GM23338 (cell line): ENCODE measurements around the gene ENTPD6. TPM values are rescaled to one million over a fixed set of nuclear protein-coding genes. Genes with fewer than 3 reads are reported as not detected.

Experiments used
- ATAC-seq: fragments of 200-7000 bp; cut with Tn5 transposase; 3 replicates; pipeline ENCODE4 v1.9.1; 2020
- DNase-seq: peaks from one replicate; pipeline ENCODE4 v3.0.0-alpha.2; 2015; ENCODE audit warnings: low spot score
- H2AFZ ChIP-seq: fragments of 200-600 bp; sonication (generic); 2 replicates; pipeline ENCODE4 v1.8.0; 2016; ENCODE audit warnings: antibody characterized with exemption, mild to moderate bottlenecking, moderate library complexity
- H3F3A ChIP-seq: fragments of 200-600 bp; sonication (generic); replicated peaks from 2 replicates; pipeline ENCODE4 v1.8.0; 2017; ENCODE audit warnings: antibody characterized with exemption, mixed run types, low read depth
- H3K27ac ChIP-seq: fragments of 200-600 bp; sonication (generic); 2 replicates; pipeline ENCODE4 v1.6.1; 2016; ENCODE audit warnings: low read depth
- H3K27me3 ChIP-seq: fragments of 200-600 bp; sonication (generic); 2 replicates; pipeline ENCODE4 v1.8.0; 2016; ENCODE audit warnings: mild to moderate bottlenecking, mixed run types, moderate library complexity; ENCODE audit not compliant: insufficient read depth
- H3K36me3 ChIP-seq: fragments of 200-600 bp; sonication (generic); 2 replicates; pipeline ENCODE4 v1.8.0; 2016; ENCODE audit warnings: mild to moderate bottlenecking; ENCODE audit not compliant: insufficient read depth
- H3K4me1 ChIP-seq: fragments of 200-600 bp; sonication (generic); 2 replicates; pipeline ENCODE4 v1.8.0; 2016; ENCODE audit warnings: mild to moderate bottlenecking, moderate library complexity; ENCODE audit not compliant: insufficient read depth
- H3K4me2 ChIP-seq: fragments of 200-600 bp; sonication (generic); 2 replicates; pipeline ENCODE4 v1.7.1; 2017; ENCODE audit warnings: mixed run types
- H3K4me3 ChIP-seq: fragments of 200-600 bp; sonication (generic); 2 replicates; pipeline ENCODE4 v1.6.1; 2016; ENCODE audit warnings: mixed run types
- H3K79me2 ChIP-seq: fragments of 200-600 bp; sonication (generic); replicated peaks from 2 replicates; pipeline ENCODE4 v1.8.0; 2017; ENCODE audit warnings: mild to moderate bottlenecking; ENCODE audit not compliant: insufficient read depth
- H3K9me2 ChIP-seq: fragments of 200-600 bp; sonication (generic); 2 replicates; pipeline ENCODE4 v1.8.0; 2017; ENCODE audit not compliant: insufficient read depth
- H4K20me1 ChIP-seq: fragments of 200-600 bp; sonication (generic); replicated peaks from 2 replicates; pipeline ENCODE4 v1.8.0; 2017; ENCODE audit warnings: mild to moderate bottlenecking; ENCODE audit not compliant: insufficient read depth
- H3K27ac Mint-ChIP-seq: 2 replicates; pipeline ENCODE4 v1.8.0; 2020; ENCODE audit warnings: inconsistent platforms, mild to moderate bottlenecking, moderate library complexity, mixed read lengths
- H3K27me3 Mint-ChIP-seq: 3 replicates; pipeline ENCODE4 v1.8.0; 2022; ENCODE audit warnings: low read depth, mild to moderate bottlenecking, moderate library complexity, mixed read lengths, inconsistent platforms; ENCODE audit not compliant: insufficient read depth, poor library complexity
- H3K36me3 Mint-ChIP-seq: 3 replicates; pipeline ENCODE4 v1.8.0; 2021; ENCODE audit warnings: low read depth, mild to moderate bottlenecking, inconsistent platforms, moderate library complexity, mixed read lengths
- H3K4me1 Mint-ChIP-seq: 3 replicates; pipeline ENCODE4 v1.8.0; 2020; ENCODE audit warnings: mild to moderate bottlenecking, inconsistent platforms, mixed read lengths
- H3K4me3 Mint-ChIP-seq: 3 replicates; pipeline ENCODE4 v1.8.0; 2021; ENCODE audit warnings: moderate library complexity, mild to moderate bottlenecking, inconsistent platforms, mixed read lengths
- H3K9me3 Mint-ChIP-seq: 3 replicates; pipeline ENCODE4 v1.8.0; 2020; ENCODE audit warnings: moderate library complexity, mild to moderate bottlenecking, inconsistent platforms, mixed read lengths
- CREB1 ChIP-seq: fragments of 250-450 bp; sonication (Bioruptor Pico); IDR thresholded peaks from 2 replicates; pipeline ENCODE4 v1.5.0; 2020; ENCODE audit warnings: low read depth, mild to moderate bottlenecking, moderate library complexity
- CTCF ChIP-seq, 2 experiments: fragments of 200-600 bp in 1 of 2; sonication (generic) in 1 of 2; conservative IDR thresholded peaks; 2 replicates each; pipeline versions ENCODE4 v1.5.1 to v1.6.1; 2016 to 2017; ENCODE audit warnings: antibody characterized with exemption in 2 of 2, low read depth in 2 of 2, mild to moderate bottlenecking in 2 of 2, moderate library complexity in 1 of 2
- ETS1 ChIP-seq: IDR thresholded peaks from 2 replicates; pipeline ENCODE4 v1.6.1; 2016; ENCODE audit warnings: antibody characterized with exemption
- EZH2phosphoT487 ChIP-seq: fragments of 200-600 bp; sonication (generic); IDR thresholded peaks from one replicate; pipeline ENCODE4 v1.8.1; 2018; ENCODE audit warnings: antibody characterized with exemption; ENCODE audit not compliant: unreplicated experiment
- JUNB ChIP-seq: IDR thresholded peaks from one replicate; pipeline ENCODE4 v1.6.1; 2016; ENCODE audit warnings: antibody characterized with exemption; ENCODE audit not compliant: unreplicated experiment
- NANOG ChIP-seq: IDR thresholded peaks from 2 replicates; pipeline ENCODE4 v1.6.1; 2016; ENCODE audit warnings: antibody characterized with exemption, borderline replicate concordance
- STAT1 ChIP-seq: IDR thresholded peaks from one replicate; pipeline ENCODE4 v1.6.1; 2016; ENCODE audit warnings: antibody characterized with exemption; ENCODE audit not compliant: unreplicated experiment
- ZNF114 ChIP-seq: fragments of 250-450 bp; sonication (Bioruptor Pico); IDR thresholded peaks from 2 replicates; pipeline ENCODE4 v1.5.0; 2020; ENCODE audit warnings: mild to moderate bottlenecking, moderate library complexity
- polyA plus RNA-seq: library from polyadenylated mRNA; unstranded; fragments of >200 nt; fragmentation: Nextera tagmentation; extraction: Ambion mirVana; gene quantifications from 2 replicates; pipeline ENCODE4 v1.2.1, GENCODE V29; 2016
- total RNA-seq: library from RNA; depleted of rRNA; stranded (reverse); fragments of >200 nt; shearing (Covaris generic); gene quantifications from 2 replicates; pipeline ENCODE4 v1.2.3, GENCODE V29; 2014

ENTPD6 gene
- total and polyA plus RNA-seq, 2 experiments from 2014 or later: 19.3 to 45.9 TPM

GRCh38 chr20:25216199-25216945 is 20.9 kb downstream of the ENTPD6 start:
- Mint-ChIP-seq H3K27me3 (peaks cover 4% of the 10 kb centered on the region), H3K9me3 (no peaks in the 10 kb centered on the region), H3K27ac (no peak overlapping the region), H3K36me3 (peaks cover 10% of the 10 kb centered on the region; the same call in 2 of the 3 replicates), H3K4me1 (peaks cover 2% of the 10 kb centered on the region; the same call in 1 of the 3 replicates), H3K4me3 (no peak overlapping the region)
- DNase-seq (no peak), ATAC-seq (no peak)
- Histone ChIP-seq H3K9me2 (no peaks in the 10 kb centered on the region), H3F3A (no peaks in the 10 kb centered on the region), H3K27me3 (no peaks in the 10 kb centered on the region), H3K4me1 (no peaks in the 10 kb centered on the region), H3K36me3 (no peaks in the 10 kb centered on the region), H3K79me2 (no peaks in the 10 kb centered on the region), H4K20me1 (0 out of 2 replicates have a peak, but pooled peaks cover 5% of the 10 kb centered on the region), H3K4me2 (no peak overlapping the region), H2AFZ (no peak overlapping the region), H3K27ac (no peak overlapping the region), H3K4me3 (no peak overlapping the region)
- TF ChIP-seq CTCF (conservative IDR thresholded peaks at IDR 0.05; ENCODE audit: low read depth in 2 of 2): no peak
- no peak for TF ChIP-seq NANOG
- TF ChIP-seq CREB1 (CRISPR knock-in tag): no peak
- no peak for TF ChIP-seq STAT1
- TF ChIP-seq EZH2phosphoT487: no peak

- Histone ChIP-seq H3K27ac (no peak overlapping the region), H3K4me2 (no peak overlapping the region), H2AFZ (no peak overlapping the region), H3K4me3 (no peak overlapping the region), H3K36me3 (no peaks in the 10 kb centered on the region), H3K9me2 (no peaks in the 10 kb centered on the region), H3K79me2 (no peaks in the 10 kb centered on the region), H4K20me1 (no peaks in the 10 kb centered on the region), H3K4me1 (no peaks in the 10 kb centered on the region), H3K27me3 (no peaks in the 10 kb centered on the region), H3F3A (no peaks in the 10 kb centered on the region)
- Mint-ChIP-seq H3K4me3 (no peak overlapping the region), H3K36me3 (peaks cover 6% of the 10 kb centered on the region; the same call in 2 of the 3 replicates), H3K27ac (no peak overlapping the region), H3K9me3 (no peaks in the 10 kb centered on the region), H3K4me1 (peaks cover 2% of the 10 kb centered on the region; the same call in 1 of the 3 replicates), H3K27me3 (peaks cover 7% of the 10 kb centered on the region)
- ATAC-seq (peak; percentile 24; the same call in 2 of the 3 replicates), DNase-seq (no peak)
- no peak for TF ChIP-seq EZH2phosphoT487
- no peak for TF ChIP-seq ZNF114
- no peak for TF ChIP-seq JUNB
- no peak for TF ChIP-seq ETS1
- no peak; a peak in 1 of 4 replicates for TF ChIP-seq CTCF (conservative IDR thresholded peaks at IDR 0.05; ENCODE audit: low read depth in 2 of 2)
These were observed 21.9 kb downstream of the ENTPD6 start for GRCh38 chr20:25217161-25218108.
